Right lobe of liver (tissue), 6 donors: ENCODE measurements around the gene FAM3A. TPM values are rescaled to one million over a fixed set of nuclear protein-coding genes. Genes with fewer than 3 reads are reported as not detected.
A peak's percentile ranks its signal among the peaks of the same experiment; 100 is the strongest.

ENCODE experiments used
- ATAC-seq, 4 donors: fragments of 200-7000 bp; cut with Tn5 transposase; one replicate each; pipeline ENCODE4 v1.9.1; 2020; ENCODE audit warnings: mild to moderate bottlenecking in 4 of 4, moderate library complexity in 4 of 4
- DNase-seq, 3 donors: peaks; one replicate each; pipeline ENCODE4 v3.0.0-alpha.2; 2020
- H3K27ac ChIP-seq, 3 donors: fragments of 200-600 bp; one replicate each; pipeline ENCODE4 v1.8.0; 2022
- H3K27me3 ChIP-seq, 2 donors: fragments of 200-600 bp; one replicate each; pipeline ENCODE4 v1.8.0; 2022
- H3K36me3 ChIP-seq, 4 donors: fragments of 200-600 bp; sonication (generic) in 1 of 4; one replicate each; pipeline versions ENCODE4 v1.5.1 to v1.8.0; 2017 to 2022; ENCODE audit warnings: control low read depth in 1 of 4
- H3K4me1 ChIP-seq, 4 donors: fragments of 200-600 bp; sonication (generic) in 1 of 4; one replicate each; pipeline versions ENCODE4 v1.5.1 to v1.8.0; 2017 to 2022; ENCODE audit warnings: control low read depth in 1 of 4
- H3K4me3 ChIP-seq, 3 donors: fragments of 200-600 bp; one replicate each; pipeline ENCODE4 v1.8.0; 2022
- H3K9me3 ChIP-seq, 4 donors: fragments of 200-600 bp; sonication (generic) in 1 of 4; one replicate each; pipeline versions ENCODE4 v1.5.1 to v1.8.0; 2017 to 2022; ENCODE audit warnings: control low read depth in 1 of 4
- CTCF ChIP-seq, 4 donors: fragments of 200-600 bp in 3 of 4; fragments of 450-650 bp in 1 of 4; IDR thresholded peaks; one replicate each; pipeline versions ENCODE4 v1.5.1 to v1.8.0; 2016 to 2022; ENCODE audit warnings: antibody characterized with exemption in 4 of 4, mild to moderate bottlenecking in 2 of 4
- POLR2A ChIP-seq: fragments of 450-650 bp; IDR thresholded peaks from one replicate; pipeline ENCODE4 v1.6.1; 2017; ENCODE audit warnings: antibody characterized with exemption, mild to moderate bottlenecking
- WGBS: methylation state at CpG from one replicate; pipeline ENCODE4 v1.1.6; 2018; ENCODE audit warnings: low coverage, low lambda C conversion rate; ENCODE audit not compliant: insufficient coverage; ENCODE audit errors: missing lambda C conversion rate; 5-methylcytosine and 5-hydroxymethylcytosine counted together
- intact Hi-C, 2 donors: fragments of 100-400 bp; cut with DNase I; formaldehyde crosslinking; loops; one replicate each; pipeline versions ENCODE4 v1.11.2 to v1.14.1; 2022
- total RNA-seq, 6 experiments: library from RNA; depleted of rRNA in 2 of 6; stranded (reverse); fragments of >200 nt in 2 of 6; fragmentation: NEBNext Ultra II Directional in 3 of 6; extraction: Animal tissue kit (Norgen Biotek cat#: 25700) in 3 of 6; gene quantifications; one replicate each; pipeline versions ENCODE4 v1.1.0 to v1.2.4, GENCODE V29; 2016 to 2023
- donor health status: DM: no; HTN: yes; CAD: no.
- donor health status: DM: no; HTN: no; CAD: no.
- donor health status: DM: no; HTN: no; CAD: no.
- donor health status: DM: no; HTN: yes; CAD: no.
- donor health status: DM: no; HTN: yes; CAD: no.

Gene FAM3A
- total RNA-seq, 6 experiments from 2014 or later: 23.5 to 44.2 (median 34.9) TPM

DNA sequence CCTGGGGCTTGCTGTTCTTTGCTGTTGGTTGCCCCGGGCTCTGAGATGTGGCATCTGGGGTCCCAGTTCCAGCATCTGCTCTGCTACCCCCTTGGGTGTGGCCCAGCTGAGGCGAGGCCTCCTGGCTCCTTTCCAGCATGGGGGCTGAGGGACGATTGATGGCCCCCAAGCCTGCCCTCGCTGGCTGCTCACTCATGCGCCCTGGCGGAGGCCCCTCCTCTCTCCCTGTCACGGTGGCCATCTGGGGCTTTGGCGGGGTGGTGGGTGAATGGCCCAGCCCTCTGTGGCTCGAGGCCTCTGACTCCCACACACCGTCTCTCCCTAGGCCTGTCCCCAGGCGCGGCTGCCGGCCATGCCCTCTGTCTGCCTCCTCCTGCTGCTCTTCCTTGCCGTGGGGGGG, 56.2 kb downstream of the FAM3A start:
- WGBS: no CpG with 5 or more reads among the region's 14 CpGs
- intact Hi-C loops: no loop called here

DNA sequence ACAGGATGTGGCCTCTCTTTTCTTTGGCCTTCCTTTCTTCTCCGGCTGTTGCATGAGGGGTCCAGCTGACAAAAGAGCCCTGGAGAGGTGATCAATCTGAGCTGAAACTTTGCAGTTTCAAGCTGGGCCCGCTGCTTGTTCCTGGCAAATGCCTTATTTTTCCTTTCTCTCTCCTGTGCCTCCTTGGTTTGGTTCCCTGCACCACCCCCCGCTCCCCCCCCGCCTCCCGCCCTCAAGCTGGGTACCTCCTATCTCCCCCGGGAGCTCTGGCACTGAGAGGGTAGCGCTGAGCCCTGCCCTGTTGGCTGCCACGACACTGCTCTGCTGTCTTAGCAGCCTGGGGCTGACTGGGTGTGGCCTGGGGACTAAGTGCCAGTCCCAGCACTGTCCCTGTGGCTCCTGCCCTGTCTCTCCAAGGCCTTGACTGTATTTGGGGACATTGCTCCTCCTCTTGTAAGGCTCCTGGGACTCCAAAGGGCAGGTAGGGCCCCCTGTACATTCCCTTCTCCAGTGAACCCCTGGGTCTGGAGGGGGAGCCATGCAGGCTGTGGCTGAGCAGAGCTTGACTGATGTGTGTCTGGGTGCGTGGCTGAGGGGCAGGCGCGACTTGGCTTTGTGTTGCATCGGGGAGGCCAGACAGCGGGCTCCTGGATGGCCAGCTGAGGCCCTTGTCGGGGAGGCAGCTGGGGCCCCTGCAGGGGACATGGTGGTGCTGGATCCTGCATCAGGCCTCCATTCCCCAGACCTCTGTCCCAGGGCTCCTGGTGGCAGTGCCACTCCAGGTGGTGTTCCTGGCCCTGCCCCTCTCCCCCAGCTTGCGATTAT, 56.9 kb downstream of the FAM3A start:
- intact Hi-C loops: no loop called here
- ATAC-seq: peak; percentile 25 to 66 (median 55)
- Histone ChIP-seq H3K27ac (no peak overlapping the region), H3K4me1 (no peaks in the 10 kb centered on the region), H3K9me3 (no peaks in the 10 kb centered on the region), H3K36me3 (no peaks in the 10 kb centered on the region), H3K4me3 (peak overlapping the region; percentile 36 to 65 (median 44)), H3K27me3 (no peaks in the 10 kb centered on the region)
- no peak for TF ChIP-seq CTCF (IDR thresholded peaks at IDR 0.05)
- no peak for TF ChIP-seq POLR2A
- DNase-seq: no peak
- 53% methylated on average over 10 of the region's 15 CpGs for WGBS

More for the DNA sequence above, 56.2 kb downstream of the FAM3A start:
- no peak for DNase-seq
- no peaks in the 10 kb centered on the region for H3K27me3 ChIP-seq
- H3K9me3 ChIP-seq: no peaks in the 10 kb centered on the region
- H3K4me3 ChIP-seq: no peak overlapping the region
- ATAC-seq: no peak
- no peak overlapping the region for H3K27ac ChIP-seq
- no peaks in the 10 kb centered on the region for H3K36me3 ChIP-seq
- H3K4me1 ChIP-seq: no peaks in the 10 kb centered on the region
- TF ChIP-seq POLR2A (no peak), CTCF (IDR thresholded peaks at IDR 0.05) (no peak)

DNA sequence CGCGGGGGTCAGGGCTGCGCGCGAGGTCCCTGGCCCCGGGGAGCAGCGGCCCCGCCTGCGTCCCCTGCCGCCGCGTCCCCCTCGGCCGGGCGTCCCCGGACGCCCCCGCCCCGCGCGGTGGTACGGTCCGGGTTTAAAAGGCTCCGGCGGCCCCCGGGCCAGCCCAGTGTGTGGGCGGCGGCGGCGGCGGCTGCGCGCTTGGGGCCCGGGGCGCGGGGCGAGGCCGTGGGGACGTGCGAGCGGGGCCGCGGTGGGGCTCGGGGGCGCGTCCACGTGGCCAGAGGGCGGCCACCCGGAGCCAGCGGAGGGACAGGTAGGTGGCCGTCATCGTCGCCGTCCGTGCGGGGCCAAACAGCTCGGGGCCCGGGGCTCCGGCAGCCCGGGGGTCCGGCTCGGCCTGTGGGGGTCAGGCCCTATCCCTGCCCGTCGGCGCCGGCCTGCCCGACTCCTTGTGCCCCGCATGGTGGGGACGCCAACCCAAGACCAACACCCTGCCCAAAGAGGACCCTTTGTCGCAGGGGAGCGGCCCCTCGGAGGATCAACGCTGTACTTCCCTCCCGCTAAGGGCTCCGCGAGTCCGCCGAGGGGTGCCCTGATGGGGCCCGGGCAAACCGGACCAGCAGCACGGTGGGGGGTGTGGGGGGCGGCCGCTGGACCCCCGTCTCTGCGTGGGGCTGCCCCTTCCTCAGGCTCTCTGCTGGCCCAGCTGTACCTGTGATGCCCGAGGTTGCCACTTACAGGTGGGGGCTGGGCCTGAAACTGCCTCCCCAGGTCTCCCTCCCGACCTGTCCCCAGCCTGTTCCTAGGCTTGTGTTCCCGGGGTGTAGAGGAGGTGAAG, 57.7 kb downstream of the FAM3A start, which contains the start of gene PLXNA3:
Gene PLXNA3, plus strand, starts transcription at position 166 of the 838 bp plus-strand sequence. CDS start 1,903 bp downstream, outside the sequence.
- ATAC-seq (peak; percentile 48 to 78 (median 72)), DNase-seq (peak in 1 of 3 donors; percentile 58)
- no peaks in the 10 kb centered on the region for H3K4me1 ChIP-seq
- TF ChIP-seq CTCF (IDR thresholded peaks at IDR 0.05) (no peak), POLR2A (peak; percentile 69)
- H3K4me3 ChIP-seq: peak within 1 kb of the TSS; percentile 36 to 65 (median 44)
- intact Hi-C loops: no loop called here
- WGBS: 18% methylated on average over 16 of the region's 88 CpGs
- H3K27ac ChIP-seq: peak within 1 kb of the TSS in 1 of 3 donors; percentile 13
- no peaks in the 10 kb centered on the region for H3K36me3 ChIP-seq
- H3K9me3 ChIP-seq: no peaks in the 10 kb centered on the region
- no peaks in the 10 kb centered on the region for H3K27me3 ChIP-seq

- 57% methylated on average over 29 of the region's 65 CpGs for WGBS
- no peak for TF ChIP-seq CTCF (IDR thresholded peaks at IDR 0.05)
- no peak for TF ChIP-seq POLR2A
Measured at GRCh38 chrX:154457491-154458115, 58.4 kb downstream of the FAM3A start.

More at GRCh38 chrX:154457491-154458115, 58.4 kb downstream of the FAM3A start:
- H3K36me3 ChIP-seq: no peaks in the 10 kb centered on the region
- H3K27me3 ChIP-seq: no peaks in the 10 kb centered on the region
- DNase-seq: peak in 1 of 3 donors; percentile 55
- no peaks in the 10 kb centered on the region for H3K9me3 ChIP-seq
- no peaks in the 10 kb centered on the region for H3K4me1 ChIP-seq
- H3K27ac ChIP-seq: peak overlapping the region in 1 of 3 donors; percentile 13
- intact Hi-C loops: no loop called here
- peak; percentile 48 to 71 (median 64) for ATAC-seq
- H3K4me3 ChIP-seq: peak overlapping the region; percentile 26 to 65 (median 44)
